GM12891 (cell line): Measurements from ENCODE around the gene PGAM4.
"Not testable (repeated sequence)": the region's sequence is repeated elsewhere in the genome, so short reads cannot be mapped to it uniquely, and the experiment has no call there.

Source experiments
- DNase-seq: peaks from one replicate; pipeline ENCODE4 v3.0.0; 2011; ENCODE audit warnings: low spot score; ENCODE audit not compliant: insufficient read length
- FAIRE-seq: peaks from 2 replicates; lab custom pipeline; 2011; peaks lifted over from hg19 to GRCh38; lab: Jason Lieb, UNC
- PAX5 ChIP-seq: IDR thresholded peaks from 2 replicates; pipeline ENCODE4 v1.6.1; 2011; ENCODE audit warnings: low read length, moderate library complexity, mild to moderate bottlenecking; ENCODE audit not compliant: insufficient read depth, severe bottlenecking
- POLR2A ChIP-seq: IDR thresholded peaks from 2 replicates; pipeline ENCODE4 v1.6.1; 2011; ENCODE audit warnings: low read depth, low read length, control low read depth
- POLR2AphosphoS5 ChIP-seq: IDR thresholded peaks from 2 replicates; pipeline ENCODE4 v1.6.1; 2011; ENCODE audit warnings: low read depth, low read length, control low read depth
- POU2F2 ChIP-seq: IDR thresholded peaks from 2 replicates; pipeline ENCODE4 v1.6.1; 2011; ENCODE audit warnings: low read depth, mild to moderate bottlenecking, control low read depth, low read length, moderate library complexity
- SPI1 ChIP-seq: IDR thresholded peaks from 2 replicates; pipeline ENCODE4 v1.6.1; 2011; ENCODE audit warnings: low read depth, low read length, control low read depth
- TAF1 ChIP-seq: IDR thresholded peaks from 2 replicates; pipeline ENCODE4 v1.6.1; 2011; ENCODE audit warnings: low read depth, low read length, control low read depth

PGAM4 gene

GRCh38 chrX:77953708-77954107 is 15.7 kb downstream of the PGAM4 start:
- FAIRE-seq, result no peak
- no peak for DNase-seq
- no peak for TF ChIP-seq PAX5

DNA sequence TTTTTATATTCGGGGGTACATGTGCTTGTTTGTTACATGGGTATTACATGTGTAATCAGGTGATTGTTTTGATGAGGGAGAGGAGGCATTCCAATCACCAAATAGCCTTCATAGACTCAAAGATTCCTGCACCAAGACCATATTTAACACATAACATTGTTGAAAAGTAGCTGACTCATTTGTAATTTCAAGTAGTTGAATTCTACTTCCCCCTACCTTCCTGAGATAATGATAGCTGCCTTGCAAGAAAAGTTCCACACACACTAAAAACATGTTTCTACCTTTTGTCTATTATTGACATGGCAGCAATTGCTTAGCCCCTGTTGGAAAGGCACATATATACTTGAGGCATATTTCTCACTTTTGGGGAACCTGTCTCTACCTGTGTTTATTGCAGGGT is 16.1 kb downstream of the PGAM4 start:
- DNase-seq (no peak), FAIRE-seq (peak; percentile 59)
- TF ChIP-seq PAX5 (no peak), POLR2A (no peak)

- DNase-seq (no peak), FAIRE-seq (no peak)
Observed at GRCh38 chrX:77952173-77952572, 17.3 kb downstream of the PGAM4 start.

GRCh38 chrX:77949840-77950239 is 19.6 kb downstream of the PGAM4 start:
- no peak for TF ChIP-seq TAF1
- TF ChIP-seq PAX5, result no peak
- TF ChIP-seq POU2F2, result no peak
- TF ChIP-seq POLR2A, result no peak
- TF ChIP-seq SPI1, result no peak
- DNase-seq (no peak), FAIRE-seq (no peak)

More at GRCh38 chrX:77952173-77952572, 17.3 kb downstream of the PGAM4 start:
- TF ChIP-seq SPI1, result no peak
- TF ChIP-seq TAF1, result no peak
- TF ChIP-seq POLR2A, result no peak
- no peak for TF ChIP-seq PAX5
- no peak for TF ChIP-seq POU2F2

GRCh38 chrX:77946571-77946970 is 22.9 kb downstream of the PGAM4 start:
- FAIRE-seq, result no peak
- DNase-seq, result no peak
- no peak for TF ChIP-seq TAF1
- no peak for TF ChIP-seq POU2F2
- no peak for TF ChIP-seq SPI1
- no peak for TF ChIP-seq POLR2AphosphoS5
- no peak for TF ChIP-seq PAX5
- TF ChIP-seq POLR2A, result no peak

- peak; percentile 26 for FAIRE-seq
- TF ChIP-seq POU2F2, result no peak
- no peak for TF ChIP-seq SPI1
- TF ChIP-seq PAX5, result no peak
- TF ChIP-seq TAF1, result no peak
- no peak for TF ChIP-seq POLR2AphosphoS5
- no peak for TF ChIP-seq POLR2A
- no peak for DNase-seq
Observed at GRCh38 chrX:77945910-77946545, 23.4 kb downstream of the PGAM4 start.

GRCh38 chrX:77945031-77945430 is 24.4 kb downstream of the PGAM4 start:
- FAIRE-seq, DNase-seq: not testable (repeated sequence)

DNA sequence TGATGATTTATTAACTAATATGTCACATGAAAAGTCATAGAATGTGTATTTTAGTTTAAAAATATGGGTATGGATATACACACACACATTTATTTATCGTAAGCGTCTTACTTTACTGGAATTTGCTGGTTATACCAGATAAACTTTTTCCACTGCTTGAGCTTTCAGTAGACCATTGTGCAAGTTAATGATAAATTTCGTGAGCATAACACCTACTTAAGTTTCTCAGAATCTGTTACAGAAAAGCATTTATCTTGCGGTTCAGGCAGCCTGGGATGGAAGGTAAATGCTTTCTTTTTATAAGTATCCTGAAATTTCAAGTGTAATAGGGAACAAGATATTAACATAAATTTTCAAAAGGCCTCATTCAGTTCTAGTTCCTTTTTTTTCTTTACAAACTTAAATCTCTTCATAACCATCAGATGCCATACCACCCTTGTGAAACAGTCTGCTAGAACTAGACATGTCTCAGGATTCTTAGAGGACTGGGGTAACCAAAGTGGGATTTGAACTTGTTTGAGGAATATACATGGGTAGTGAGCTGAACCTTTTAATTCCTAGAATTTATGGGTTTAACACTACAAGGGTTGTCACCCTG is 31.3 kb downstream of the PGAM4 start:
- TF ChIP-seq TAF1, result no peak
- TF ChIP-seq SPI1, result no peak
- no peak for TF ChIP-seq PAX5
- no peak for TF ChIP-seq POLR2A
- TF ChIP-seq POU2F2, result no peak
- no peak for TF ChIP-seq POLR2AphosphoS5
- DNase-seq (no peak), FAIRE-seq (peak; percentile 13)

DNA sequence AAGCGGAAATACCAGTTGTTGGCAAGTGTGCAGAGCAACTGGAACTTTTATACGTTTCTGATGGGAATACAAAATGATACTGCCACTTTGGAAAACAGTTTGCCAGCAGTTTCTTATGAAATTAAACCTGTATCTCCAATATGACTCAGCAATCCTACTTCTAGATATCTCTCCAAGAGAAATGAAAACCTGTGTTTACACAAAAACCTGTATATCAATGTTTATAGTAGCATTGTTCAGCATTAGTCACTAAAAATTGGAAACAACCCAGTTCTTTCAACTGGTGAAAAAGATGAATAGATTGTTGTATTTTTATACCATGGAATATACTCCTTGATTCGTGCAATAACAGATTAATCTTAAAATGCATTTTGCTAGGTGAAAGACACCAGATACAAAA is 32.1 kb downstream of the PGAM4 start:
- DNase-seq (no peak), FAIRE-seq (no peak)
- TF ChIP-seq POLR2AphosphoS5, result no peak
- TF ChIP-seq POU2F2, result no peak
- no peak for TF ChIP-seq TAF1
- no peak for TF ChIP-seq SPI1
- no peak for TF ChIP-seq PAX5
- TF ChIP-seq POLR2A, result no peak

GRCh38 chrX:77936299-77936698 is 33.1 kb downstream of the PGAM4 start:
- DNase-seq (no peak), FAIRE-seq (no peak)
- TF ChIP-seq SPI1 (no peak), POLR2A (no peak), POLR2AphosphoS5 (no peak), TAF1 (no peak), POU2F2 (no peak), PAX5 (no peak)

DNA sequence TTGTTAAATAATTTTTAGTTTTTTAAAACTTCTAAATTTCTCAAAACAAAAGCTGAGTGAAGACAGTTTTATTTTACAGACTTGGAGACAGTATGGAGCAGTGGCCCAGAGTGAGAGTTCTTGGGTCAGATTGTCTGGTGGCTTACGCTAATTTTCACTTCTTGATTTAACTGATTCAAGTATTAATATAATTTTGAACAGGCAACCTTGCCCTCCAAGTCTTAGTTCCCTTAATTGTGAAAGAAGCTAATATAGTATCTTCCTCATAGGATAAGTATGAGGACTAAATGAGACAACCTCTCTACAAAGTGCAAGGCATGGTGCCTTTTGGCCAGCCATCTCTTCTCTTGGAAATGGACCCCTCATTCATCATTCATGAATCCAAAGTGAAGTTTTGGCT is 33.6 kb downstream of the PGAM4 start:
- FAIRE-seq, result no peak
- no peak for DNase-seq
- TF ChIP-seq POLR2AphosphoS5, result no peak
- TF ChIP-seq POLR2A, result no peak
- no peak for TF ChIP-seq TAF1
- TF ChIP-seq PAX5, result no peak
- no peak for TF ChIP-seq POU2F2
- no peak for TF ChIP-seq SPI1
